Body of pancreas (tissue), 4 donors: Measurements from ENCODE around the gene SLC4A7.

Experiments used
- CTCF ChIP-seq, 7 experiments: fragments of 450-650 bp in 4 of 7; fragments of 200-600 bp in 3 of 7; sonication (generic) in 3 of 7; IDR thresholded peaks; one replicate each; pipeline ENCODE4 v1.5.1; 2016 to 2019; ENCODE audit warnings: antibody characterized with exemption in 7 of 7
- POLR2A ChIP-seq, 3 donors: fragments of 450-650 bp; IDR thresholded peaks; one replicate each; pipeline ENCODE4 v1.6.1; 2016; ENCODE audit warnings: antibody characterized with exemption in 3 of 3, mild to moderate bottlenecking in 2 of 3

- TF ChIP-seq POLR2A (IDR thresholded peaks at IDR 0.05) (no peak), CTCF (IDR thresholded peaks at IDR 0.05) (no peak)
Observed at GRCh38 chr3:27354161-27354560, 130.0 kb downstream of the SLC4A7 start.
